ENCODE data around the gene RPL6.

The RPL6 gene

GRCh38 chr12:112433551-112433950 lies 24.1 kb upstream of the RPL6 start:
- intact Hi-C loops (cut with DNase I; ENCODE audit: low total_unique reads), result no loop called here
- Histone ChIP-seq H3K9me3 (no peaks in the 10 kb centered on the region), H3K4me3 (no peak overlapping the region), H3K27ac (no peak overlapping the region), H3K4me1 (peaks cover 0 to 5% (median under 1%) of the 10 kb centered on the region in 4 donors), H3K27me3 (no peaks in the 10 kb centered on the region), H3K36me3 (peaks cover 0 to 3% (median 0%) of the 10 kb centered on the region in 3 donors)
- DNase-seq, result no peak
- TF ChIP-seq, protein P1, sequence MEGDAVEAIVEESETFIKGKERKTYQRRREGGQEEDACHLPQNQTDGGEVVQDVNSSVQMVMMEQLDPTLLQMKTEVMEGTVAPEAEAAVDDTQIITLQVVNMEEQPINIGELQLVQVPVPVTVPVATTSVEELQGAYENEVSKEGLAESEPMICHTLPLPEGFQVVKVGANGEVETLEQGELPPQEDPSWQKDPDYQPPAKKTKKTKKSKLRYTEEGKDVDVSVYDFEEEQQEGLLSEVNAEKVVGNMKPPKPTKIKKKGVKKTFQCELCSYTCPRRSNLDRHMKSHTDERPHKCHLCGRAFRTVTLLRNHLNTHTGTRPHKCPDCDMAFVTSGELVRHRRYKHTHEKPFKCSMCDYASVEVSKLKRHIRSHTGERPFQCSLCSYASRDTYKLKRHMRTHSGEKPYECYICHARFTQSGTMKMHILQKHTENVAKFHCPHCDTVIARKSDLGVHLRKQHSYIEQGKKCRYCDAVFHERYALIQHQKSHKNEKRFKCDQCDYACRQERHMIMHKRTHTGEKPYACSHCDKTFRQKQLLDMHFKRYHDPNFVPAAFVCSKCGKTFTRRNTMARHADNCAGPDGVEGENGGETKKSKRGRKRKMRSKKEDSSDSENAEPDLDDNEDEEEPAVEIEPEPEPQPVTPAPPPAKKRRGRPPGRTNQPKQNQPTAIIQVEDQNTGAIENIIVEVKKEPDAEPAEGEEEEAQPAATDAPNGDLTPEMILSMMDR (IDR thresholded peaks at IDR 0.05), result no peak

GRCh38 chr12:112431965-112432364 lies 22.6 kb upstream of the RPL6 start:
- H3K27ac ChIP-seq, result no peak overlapping the region
- H3K36me3 ChIP-seq, result peaks cover 0 to 3% (median 0%) of the 10 kb centered on the region in 3 donors
- H3K4me1 ChIP-seq, result peaks cover 0 to 5% (median 0%) of the 10 kb centered on the region in 4 donors
- no peaks in the 10 kb centered on the region for H3K27me3 ChIP-seq
- H3K9me3 ChIP-seq, result no peaks in the 10 kb centered on the region
- no peak for DNase-seq
- intact Hi-C loops (cut with DNase I; ENCODE audit: low total_unique reads), result no loop called here
- no peak overlapping the region for H3K4me3 ChIP-seq
- TF ChIP-seq, protein P1 (IDR thresholded peaks at IDR 0.05), result no peak

DNA sequence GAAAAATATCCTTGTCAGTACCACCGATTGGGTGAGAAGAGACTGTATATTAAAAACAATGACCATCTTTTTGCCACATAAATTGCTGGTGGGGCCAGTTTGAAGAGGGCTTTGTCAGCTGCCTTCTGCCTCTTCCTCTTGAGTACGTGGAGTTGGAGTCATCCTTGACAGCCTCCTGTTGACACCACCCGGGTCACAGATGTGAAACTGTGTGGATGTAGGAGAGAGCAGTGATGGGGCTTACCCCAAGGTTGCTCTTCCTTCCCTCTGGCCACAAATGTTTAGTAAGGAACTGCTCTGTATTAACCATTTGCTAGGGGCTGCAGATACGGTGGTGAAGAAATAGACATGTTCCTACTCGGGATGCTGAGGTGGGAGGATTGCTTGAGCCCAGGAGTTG lies 21.5 kb upstream of the RPL6 start:
- Histone ChIP-seq H3K27ac (no peak overlapping the region), H3K4me3 (no peak overlapping the region), H3K27me3 (no peaks in the 10 kb centered on the region), H3K4me1 (no peaks in the 10 kb centered on the region), H3K9me3 (no peaks in the 10 kb centered on the region), H3K36me3 (peaks cover 0 to 3% (median 0%) of the 10 kb centered on the region in 3 donors)
- intact Hi-C loops (cut with DNase I; ENCODE audit: low total_unique reads), result no loop called here
- peak in 1 of 2 donors; percentile 13 for DNase-seq
- TF ChIP-seq, protein P1 (IDR thresholded peaks at IDR 0.05), result no peak

DNA sequence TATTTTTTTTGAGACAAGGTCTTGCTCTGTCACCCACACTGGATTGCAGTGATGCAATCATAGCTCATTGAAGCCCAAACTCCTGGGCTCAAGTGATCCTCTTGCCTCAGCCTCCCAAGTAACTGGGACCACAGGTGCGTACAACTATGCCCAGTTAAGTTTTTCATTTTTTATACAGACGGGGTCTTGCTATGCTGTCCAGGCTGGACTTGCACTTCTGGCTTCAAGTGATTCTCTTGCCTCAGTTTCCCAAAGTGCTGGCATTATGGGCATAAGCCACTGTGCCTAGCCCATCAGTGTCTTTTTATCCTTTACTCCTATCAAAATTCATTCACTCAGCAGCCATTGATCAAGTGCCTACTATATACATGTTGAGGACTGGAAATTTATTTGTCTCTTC lies 18.4 kb upstream of the RPL6 start:
- intact Hi-C loops (cut with DNase I; ENCODE audit: low total_unique reads), result no loop called here
- Histone ChIP-seq H3K9me3 (no peaks in the 10 kb centered on the region), H3K27ac (no peak overlapping the region), H3K4me3 (no peak overlapping the region), H3K27me3 (no peaks in the 10 kb centered on the region), H3K4me1 (peaks cover 0 to 16% (median 8%) of the 10 kb centered on the region in 4 donors), H3K36me3 (peaks cover 0 to 3% (median 0%) of the 10 kb centered on the region in 3 donors)
- no peak for DNase-seq
- TF ChIP-seq, protein P1 (IDR thresholded peaks at IDR 0.05), result no peak

DNA sequence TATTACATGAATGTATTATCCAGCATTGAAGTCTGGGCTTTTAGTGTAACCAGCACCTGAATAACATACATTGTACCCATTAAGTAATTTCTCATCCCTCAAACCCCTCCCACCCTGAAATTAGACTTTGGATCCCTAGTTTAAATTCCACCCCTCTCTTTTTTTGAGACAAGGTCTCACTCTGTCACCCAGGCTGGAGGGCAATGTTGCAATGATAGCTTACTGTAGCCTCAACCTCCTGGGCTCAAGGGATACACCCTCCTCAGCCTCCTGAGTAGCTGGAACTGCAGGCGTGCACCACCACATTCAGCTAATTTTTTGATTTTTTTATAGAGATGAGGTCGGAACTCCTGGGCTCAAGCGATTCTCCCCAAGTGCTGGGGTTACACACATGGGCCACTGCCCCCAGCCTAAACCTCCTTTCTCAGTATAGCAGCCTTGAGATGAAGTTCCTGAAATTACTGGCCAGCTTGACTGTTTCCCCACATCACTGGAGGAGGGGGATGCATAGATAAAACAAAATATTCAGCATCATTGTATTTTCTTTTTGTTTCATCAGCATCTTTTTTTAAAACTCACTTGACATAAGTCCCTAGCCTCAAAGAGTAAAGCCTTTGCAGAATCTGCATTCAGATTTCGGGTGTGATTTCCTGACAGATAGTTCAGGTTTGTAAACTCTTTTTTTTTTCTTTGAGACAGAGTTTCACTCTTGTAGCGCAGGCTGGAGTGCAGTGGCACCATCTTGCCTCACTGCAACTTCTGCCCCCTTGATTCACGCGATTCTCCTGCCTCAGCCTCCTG lies 16.4 kb upstream of the RPL6 start:
- TF ChIP-seq, protein P1 (IDR thresholded peaks at IDR 0.05), result no peak
- Histone ChIP-seq H3K9me3 (no peaks in the 10 kb centered on the region), H3K27me3 (no peaks in the 10 kb centered on the region), H3K27ac (no peak overlapping the region), H3K36me3 (peaks cover 0 to 3% (median 0%) of the 10 kb centered on the region in 3 donors), H3K4me3 (no peak overlapping the region), H3K4me1 (peaks cover 0 to 35% (median 19%) of the 10 kb centered on the region in 4 donors)
- intact Hi-C loops (cut with DNase I; ENCODE audit: low total_unique reads), result no loop called here
- DNase-seq, result no peak

All from tibial artery (tissue), 4 donors.